Measurements from ENCODE around the gene KCNH1. TPM values are rescaled to one million over a fixed set of nuclear protein-coding genes. Genes with fewer than 3 reads are reported as not detected.

KCNH1 gene
- total RNA-seq, 1 experiment from 2014 or later, result not detected

GRCh38 chr1:211099393-211099792 lies 34.6 kb downstream of the KCNH1 start:
- Histone ChIP-seq H3K4me3 (ENCODE audit: low read depth, low read length) (no peak overlapping the region), H3K36me3 (ENCODE audit: control insufficient read depth, insufficient read depth, low read length) (no peaks in the 10 kb centered on the region), H3K27me3 (replicated peaks; ENCODE audit: control insufficient read depth, insufficient read depth, low read length) (no peaks in the 10 kb centered on the region; the same call in 1 of the 2 replicates), H3K9me3 (peaks cover 3% of the 10 kb centered on the region; the same call in 1 of the 2 replicates), H3K4me1 (0 out of 2 replicates have a peak, but pooled peaks cover under 1% of the 10 kb centered on the region)
- ChIA-PET CTCF (no interaction called here), POLR2A (no interaction called here)
- TF ChIP-seq CTCF (IDR thresholded peaks at IDR 0.05; ENCODE audit: insufficient read depth in 1 of 2, low read depth in 1 of 2, low read length in 1 of 2, severe bottlenecking in 1 of 2, unreplicated experiment in 1 of 2), result no peak
- BruUV-seq (replicated peaks), result no TSS peak
- no peak for DNase-seq
- H3K36me3 Mint-ChIP-seq (ENCODE audit: insufficient read depth, unreplicated experiment), result no peaks in the 10 kb centered on the region
- no peak overlapping the region for H3K27ac Mint-ChIP-seq (ENCODE audit: unreplicated experiment)
- H3K27me3 Mint-ChIP-seq (ENCODE audit: insufficient read depth, unreplicated experiment), result peaks cover 18% of the 10 kb centered on the region
- no peak overlapping the region for H3K4me3 Mint-ChIP-seq (ENCODE audit: unreplicated experiment)
- no peaks in the 10 kb centered on the region for H3K4me1 Mint-ChIP-seq (ENCODE audit: low read depth, unreplicated experiment)
- no peaks in the 10 kb centered on the region for H3K9me3 Mint-ChIP-seq (ENCODE audit: unreplicated experiment)
- intact Hi-C loops (cut with micrococcal nuclease; ENCODE audit: unreplicated experiment), result loop anchor here (10.0 kb wide), 1 partner anchor 325 kb away; no protein-coding TSS in a partner anchor

DNA sequence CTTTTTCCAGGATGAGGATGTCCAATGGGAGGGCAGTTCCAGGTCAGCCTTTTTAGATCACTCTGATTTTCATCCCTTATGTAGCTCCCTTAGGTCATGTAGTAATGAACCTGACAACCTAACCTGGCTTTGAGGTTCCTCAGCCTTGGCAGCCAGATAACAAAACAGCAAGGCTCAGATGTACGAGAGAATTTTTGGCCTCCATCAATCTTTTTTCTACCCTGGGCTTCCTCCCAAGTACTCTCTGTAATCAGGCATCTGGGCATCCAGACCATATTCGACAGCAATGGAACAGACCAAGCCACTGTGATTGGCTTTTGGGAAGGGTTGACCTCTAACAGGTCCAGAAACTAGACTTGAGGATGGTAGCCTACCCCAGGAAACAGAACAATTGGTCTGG lies 38.6 kb downstream of the KCNH1 start:
- TF ChIP-seq CTCF (IDR thresholded peaks at IDR 0.05; ENCODE audit: insufficient read depth in 1 of 2, low read depth in 1 of 2, low read length in 1 of 2, severe bottlenecking in 1 of 2, unreplicated experiment in 1 of 2), result no peak
- Mint-ChIP-seq H3K4me3 (ENCODE audit: unreplicated experiment) (no peak overlapping the region), H3K27me3 (ENCODE audit: insufficient read depth, unreplicated experiment) (peaks cover 14% of the 10 kb centered on the region), H3K36me3 (ENCODE audit: insufficient read depth, unreplicated experiment) (no peaks in the 10 kb centered on the region), H3K27ac (ENCODE audit: unreplicated experiment) (no peak overlapping the region), H3K9me3 (ENCODE audit: unreplicated experiment) (no peaks in the 10 kb centered on the region), H3K4me1 (ENCODE audit: low read depth, unreplicated experiment) (no peaks in the 10 kb centered on the region)
- ChIA-PET POLR2A (no interaction called here), CTCF (no interaction called here)
- Histone ChIP-seq H3K9me3 (peaks cover 3% of the 10 kb centered on the region; the same call in 1 of the 2 replicates), H3K27me3 (replicated peaks; ENCODE audit: control insufficient read depth, insufficient read depth, low read length) (no peaks in the 10 kb centered on the region), H3K4me3 (ENCODE audit: low read depth, low read length) (no peak overlapping the region), H3K36me3 (ENCODE audit: control insufficient read depth, insufficient read depth, low read length) (no peaks in the 10 kb centered on the region), H3K4me1 (no peaks in the 10 kb centered on the region)
- intact Hi-C loops (cut with micrococcal nuclease; ENCODE audit: unreplicated experiment), result loop anchor here (10.0 kb wide), 1 partner anchor 329 kb away; no protein-coding TSS in a partner anchor
- BruUV-seq (replicated peaks), result no TSS peak
- DNase-seq, result no peak

- POLR2A ChIA-PET, result no interaction called here
- Histone ChIP-seq H3K27me3 (replicated peaks; ENCODE audit: control insufficient read depth, insufficient read depth, low read length) (peaks cover 1% of the 10 kb centered on the region; the same call in 1 of the 2 replicates), H3K9me3 (peaks cover 3% of the 10 kb centered on the region; the same call in 1 of the 2 replicates), H3K4me3 (ENCODE audit: low read depth, low read length) (no peak overlapping the region), H3K4me1 (no peaks in the 10 kb centered on the region), H3K36me3 (ENCODE audit: control insufficient read depth, insufficient read depth, low read length) (no peaks in the 10 kb centered on the region)
- Mint-ChIP-seq H3K4me3 (ENCODE audit: unreplicated experiment) (no peak overlapping the region), H3K4me1 (ENCODE audit: low read depth, unreplicated experiment) (no peaks in the 10 kb centered on the region), H3K36me3 (ENCODE audit: insufficient read depth, unreplicated experiment) (no peaks in the 10 kb centered on the region), H3K9me3 (ENCODE audit: unreplicated experiment) (no peaks in the 10 kb centered on the region), H3K27ac (ENCODE audit: unreplicated experiment) (no peak overlapping the region), H3K27me3 (ENCODE audit: insufficient read depth, unreplicated experiment) (peaks cover 11% of the 10 kb centered on the region)
- no TSS peak for BruUV-seq (replicated peaks)
- intact Hi-C loops (cut with micrococcal nuclease; ENCODE audit: unreplicated experiment), result loop anchor here (10.0 kb wide), 1 partner anchor 332 kb away; no protein-coding TSS in a partner anchor
- CTCF ChIA-PET, result no interaction called here
- no peak for DNase-seq
- TF ChIP-seq CTCF (IDR thresholded peaks at IDR 0.05; ENCODE audit: insufficient read depth in 1 of 2, low read depth in 1 of 2, low read length in 1 of 2, severe bottlenecking in 1 of 2, unreplicated experiment in 1 of 2), result no peak
Observed at GRCh38 chr1:211092955-211093354, 41.0 kb downstream of the KCNH1 start.
